H1 (cell line): ENCODE data around the gene GRK5. TPM values are rescaled to one million over a fixed set of nuclear protein-coding genes. Genes with fewer than 3 reads are reported as not detected.

ENCODE experiments used
- CTCF ChIA-PET: fragments of 300-600 bp; sonication (Branson Sonifier 250); formaldehyde crosslinking; loops from one replicate; lab custom pipeline; 2021; ENCODE audit not compliant: partially characterized antibody; lab: Charles Lee
- POLR2A ChIA-PET: fragments of 300-600 bp; sonication (Branson Sonifier 250); formaldehyde crosslinking; loops from one replicate; lab custom pipeline; 2021; ENCODE audit warnings: inconsistent platforms; ENCODE audit not compliant: partially characterized antibody; lab: Charles Lee
- DNase-seq, 2 experiments: peaks; one replicate each; pipeline versions ENCODE4 v3.0.0 to v3.0.0-alpha.2; 2010 to 2022; ENCODE audit warnings: low spot score in 2 of 2, low read depth in 1 of 2, mixed read lengths in 1 of 2
- FAIRE-seq: peaks from 2 replicates; lab custom pipeline; 2011; peaks lifted over from hg19 to GRCh38; lab: Jason Lieb, UNC
- H2AFZ ChIP-seq: 2 replicates; pipeline ENCODE4 v1.8.1; 2012; ENCODE audit warnings: low read length, inconsistent platforms
- H2AK5ac ChIP-seq: 2 replicates; pipeline ENCODE4 v1.6.1; 2013; ENCODE audit warnings: low read depth, low read length
- H2BK120ac ChIP-seq: replicated peaks from 2 replicates; pipeline ENCODE3; 2013; ENCODE audit warnings: low read depth, low read length, inconsistent platforms
- H2BK12ac ChIP-seq: 2 replicates; pipeline ENCODE4 v1.6.1; 2013; ENCODE audit warnings: low read depth, low read length
- H2BK15ac ChIP-seq: 2 replicates; pipeline ENCODE4 v1.6.1; 2013; ENCODE audit warnings: low read length
- H2BK20ac ChIP-seq: 2 replicates; pipeline ENCODE4 v1.6.1; 2013; ENCODE audit warnings: low read length
- H2BK5ac ChIP-seq: 2 replicates; pipeline ENCODE4 v1.6.1; 2013; ENCODE audit warnings: low read depth, low read length
- H3K14ac ChIP-seq: 2 replicates; pipeline ENCODE4 v1.6.1; 2013; ENCODE audit warnings: inconsistent platforms; ENCODE audit not compliant: insufficient read length
- H3K18ac ChIP-seq: 2 replicates; pipeline ENCODE4 v1.6.1; 2013; ENCODE audit warnings: low read length; ENCODE audit errors: extremely low read depth
- H3K23ac ChIP-seq: 2 replicates; pipeline ENCODE4 v1.6.1; 2013; ENCODE audit warnings: inconsistent platforms; ENCODE audit not compliant: insufficient read length
- H3K23me2 ChIP-seq: 2 replicates; pipeline ENCODE4 v1.6.1; 2013; ENCODE audit warnings: low read depth, low read length
- H3K27ac ChIP-seq: 2 replicates; pipeline ENCODE4 v1.6.1; 2011; ENCODE audit warnings: low read depth, low read length, inconsistent platforms
- H3K27me3 ChIP-seq, 4 experiments: replicated peaks in 1 of 4; 1 replicate in 1 of 4; 2 replicates in 3 of 4; pipeline versions ENCODE4 v1.6.1 to v1.8.1; 2011 to 2013; ENCODE audit warnings: low read length in 3 of 4, mild to moderate bottlenecking in 3 of 4, inconsistent platforms in 2 of 4, mixed read lengths in 2 of 4, moderate library complexity in 1 of 4; ENCODE audit not compliant: control insufficient read depth in 3 of 4, insufficient read depth in 3 of 4; ENCODE audit errors: extremely low read depth in 1 of 4
- H3K36me3 ChIP-seq, 4 experiments: 2 replicates each; pipeline versions ENCODE4 v1.6.1 to v1.8.1; 2011 to 2013; ENCODE audit warnings: mild to moderate bottlenecking in 4 of 4, low read length in 3 of 4, moderate library complexity in 2 of 4, control low read depth in 1 of 4, inconsistent platforms in 1 of 4; ENCODE audit not compliant: insufficient read depth in 4 of 4, control insufficient read depth in 2 of 4
- H3K4ac ChIP-seq: replicated peaks from 2 replicates; pipeline ENCODE3; 2013; ENCODE audit warnings: low read length, low read depth, mixed read lengths, inconsistent platforms; ENCODE audit not compliant: insufficient read length
- H3K4me1 ChIP-seq, 4 experiments: replicated peaks in 1 of 4; 1 replicate in 1 of 4; 2 replicates in 3 of 4; pipeline versions ENCODE4 v1.6.1 to v1.8.1; 2011 to 2013; ENCODE audit warnings: low read length in 3 of 4, inconsistent platforms in 2 of 4, mixed read lengths in 1 of 4; ENCODE audit not compliant: insufficient read depth in 4 of 4, control insufficient read depth in 3 of 4
- H3K4me2 ChIP-seq, 2 experiments: 2 replicates each; pipeline versions ENCODE4 v1.6.1 to v1.8.1; 2011 to 2013; ENCODE audit warnings: low read depth in 2 of 2, low read length in 2 of 2, control low read depth in 1 of 2, inconsistent platforms in 1 of 2, mild to moderate bottlenecking in 1 of 2; ENCODE audit not compliant: insufficient read depth in 1 of 2
- H3K4me3 ChIP-seq, 4 experiments: fragments of 200-600, 300-600 bp in 1 of 4; sonication (generic), shearing (Covaris generic), sonication (Bioruptor Twin) in 1 of 4; 2 replicates each; pipeline versions ENCODE4 v1.5.1 to v1.8.1; 2011 to 2016; ENCODE audit warnings: low read length in 4 of 4, low read depth in 3 of 4, control low read depth in 2 of 4, inconsistent platforms in 2 of 4, mild to moderate bottlenecking in 2 of 4, mixed read lengths in 1 of 4, moderate library complexity in 1 of 4; ENCODE audit not compliant: insufficient read depth in 2 of 4; ENCODE audit errors: extremely low read depth in 1 of 4
- H3K56ac ChIP-seq: replicated peaks from 2 replicates; pipeline ENCODE3; 2013; ENCODE audit warnings: low read depth, mild to moderate bottlenecking, mixed read lengths, low read length, inconsistent platforms; ENCODE audit not compliant: insufficient read length
- H3K79me1 ChIP-seq: 2 replicates; pipeline ENCODE4 v1.6.1; 2013; ENCODE audit warnings: low read depth, low read length, control low read depth
- H3K79me2 ChIP-seq, 2 experiments: 2 replicates each; pipeline versions ENCODE4 v1.6.1 to v1.8.1; 2012 to 2013; ENCODE audit warnings: low read length in 2 of 2, mild to moderate bottlenecking in 2 of 2, inconsistent platforms in 1 of 2; ENCODE audit not compliant: insufficient read depth in 2 of 2, control insufficient read depth in 1 of 2
- H3K9ac ChIP-seq, 4 experiments: replicated peaks in 1 of 4; 1 replicate in 1 of 4; 2 replicates in 3 of 4; pipeline versions ENCODE4 v1.6.1 to v1.8.1; 2011 to 2013; ENCODE audit warnings: low read depth in 3 of 4, low read length in 3 of 4, control low read depth in 2 of 4, mild to moderate bottlenecking in 2 of 4, moderate library complexity in 2 of 4, inconsistent platforms in 1 of 4; ENCODE audit errors: extremely low read depth in 1 of 4
- H3K9me3 ChIP-seq, 2 experiments: 2 replicates each; pipeline versions ENCODE4 v1.6.1 to v1.8.1; 2012 to 2013; ENCODE audit warnings: mild to moderate bottlenecking in 2 of 2, moderate library complexity in 2 of 2, control low read depth in 1 of 2, inconsistent platforms in 1 of 2, low read depth in 1 of 2, low read length in 1 of 2, mixed read lengths in 1 of 2; ENCODE audit not compliant: insufficient read depth in 2 of 2
- H4K20me1 ChIP-seq, 2 experiments: replicated peaks in 1 of 2; 2 replicates each; pipeline versions ENCODE3 to v1.8.1; 2011 to 2013; ENCODE audit warnings: inconsistent platforms in 2 of 2, low read length in 2 of 2, mild to moderate bottlenecking in 1 of 2; ENCODE audit not compliant: insufficient read depth in 2 of 2, control insufficient read depth in 1 of 2
- H4K5ac ChIP-seq: 2 replicates; pipeline ENCODE4 v1.6.1; 2013; ENCODE audit warnings: low read length, low read depth, mixed read lengths, inconsistent platforms; ENCODE audit not compliant: insufficient read length
- H4K8ac ChIP-seq: 2 replicates; pipeline ENCODE4 v1.8.0; 2013; ENCODE audit warnings: mild to moderate bottlenecking, moderate library complexity, low read length, inconsistent platforms; ENCODE audit not compliant: insufficient read depth; ENCODE audit errors: extremely low read depth
- H4K91ac ChIP-seq: replicated peaks from 2 replicates; pipeline ENCODE3; 2013; ENCODE audit warnings: low read length, mixed read lengths, inconsistent platforms; ENCODE audit not compliant: insufficient read length
- JUND ChIP-seq: IDR thresholded peaks from 2 replicates; pipeline ENCODE4 v1.6.1; 2011; ENCODE audit warnings: mild to moderate bottlenecking, improper control_type of control experiment, low read length
- SIX5 ChIP-seq: IDR thresholded peaks from 2 replicates; pipeline ENCODE4 v1.6.1; 2011; ENCODE audit warnings: mild to moderate bottlenecking, low read depth, low read length
- SP1 ChIP-seq: IDR thresholded peaks from 2 replicates; pipeline ENCODE4 v1.6.1; 2011; ENCODE audit warnings: low read depth, low read length
- ZNF274 ChIP-seq: IDR thresholded peaks from 2 replicates; pipeline ENCODE4 v1.7.0; 2012; ENCODE audit warnings: low read length, borderline replicate concordance; ENCODE audit errors: extremely low read depth
- WGBS, 2 experiments: shearing (Covaris generic) in 1 of 2; methylation state at CpG; one replicate each; pipeline versions ENCODE4 v1.1.6 to v1.1.7; 2013 to 2015; ENCODE audit warnings: low lambda C conversion rate in 2 of 2, mixed read lengths in 2 of 2, inconsistent platforms in 1 of 2, low coverage in 1 of 2, missing lambda C conversion rate in 1 of 2; ENCODE audit not compliant: insufficient replicate concordance in 2 of 2, insufficient coverage in 1 of 2, insufficient read length in 1 of 2; ENCODE audit errors: extremely low coverage in 1 of 2, missing lambda C conversion rate in 1 of 2; 5-methylcytosine and 5-hydroxymethylcytosine counted together
- polyA plus RNA-seq, 7 experiments: library from polyadenylated mRNA; depleted of rRNA in 3 of 7; stranded (reverse) in 5 of 7; unstranded in 2 of 7; fragments of >200 nt in 5 of 7; fragments of 200-250 nt in 2 of 7; gene quantifications; 1 replicate in 5 of 7; 2 replicates in 1 of 7; 4 replicates in 1 of 7; pipeline versions ENCODE4 v1.2.1 to v1.2.3, GENCODE V29; 2011 to 2013; ENCODE audit warnings: missing spikeins in 2 of 7, mixed read lengths in 2 of 7
- total RNA-seq: library from RNA; stranded (reverse); fragmentation: NEBNext Ultra II Directional; extraction: Animal tissue kit (Norgen Biotek cat#: 25700); gene quantifications from 2 replicates; pipeline ENCODE4 v1.2.1, GENCODE V29; 2021

The GRK5 gene
- total and polyA plus RNA-seq, 2 of the 8 experiments (the other 6 are each of a cell fraction or from before 2014, with no cell fraction given): 0.54 to 2.5 TPM

DNA sequence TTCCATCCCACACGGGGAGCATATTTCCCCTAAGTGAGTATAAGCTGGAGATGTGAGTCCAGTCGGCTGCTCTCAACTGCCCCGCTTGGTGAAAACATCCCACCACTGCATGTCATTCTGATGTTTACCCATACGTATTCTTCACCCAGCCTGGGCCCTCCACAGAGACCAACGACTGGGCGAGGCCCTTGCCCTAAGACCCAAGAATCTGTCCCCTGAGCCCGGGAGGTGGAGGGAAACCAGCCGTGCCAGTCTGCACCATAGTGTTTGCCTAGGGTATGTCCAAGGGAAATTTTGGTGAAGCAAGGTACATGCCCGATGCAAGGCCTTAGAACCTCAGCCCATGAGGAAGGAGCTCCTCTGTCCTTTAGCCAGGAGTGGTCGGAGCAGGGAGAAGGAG, 267.2 kb downstream of the GRK5 start:
- FAIRE-seq: no peak
- 82% methylated on average over 10 of the region's 10 CpGs; no CpG with 5 or more reads in 1 of the 2 experiments for WGBS, 2 experiments
- POLR2A ChIA-PET: no interaction called here

More for the DNA sequence above, 267.2 kb downstream of the GRK5 start:
- Histone ChIP-seq H2AK5ac (no peak overlapping the region), H2BK20ac (no peak overlapping the region), H2BK5ac (no peak overlapping the region), H3K56ac (no peak overlapping the region), H3K27me3 (peaks cover 31 to 59% (median 49%) of the 10 kb centered on the region in 4 experiments), H3K18ac (no peak overlapping the region), H4K8ac (no peak overlapping the region), H2BK12ac (no peak overlapping the region), H3K9ac (no peak overlapping the region), H3K4me3 (no peak overlapping the region), H2AFZ (no peak overlapping the region), H3K79me2 (no peaks in the 10 kb centered on the region), H3K23ac (no peak overlapping the region), H4K5ac (no peak overlapping the region), H4K91ac (no peak overlapping the region), H2BK15ac (no peak overlapping the region), H3K4me2 (no peak overlapping the region), H3K23me2 (no peaks in the 10 kb centered on the region; the same call in 1 of the 2 replicates), H4K20me1 (peaks cover 4 to 5% of the 10 kb centered on the region in 2 experiments), H3K4ac (no peak overlapping the region), H2BK120ac (no peak overlapping the region), H3K27ac (no peak overlapping the region), H3K36me3 (no peaks in the 10 kb centered on the region), H3K9me3 (no peaks in the 10 kb centered on the region), H3K14ac (no peak overlapping the region), H3K4me1 (peaks cover 0 to 6% (median 2%) of the 10 kb centered on the region in 4 experiments; a peak in 3 of 7 replicates), H3K79me1 (no peaks in the 10 kb centered on the region)
- CTCF ChIA-PET: interaction anchor here (0.6 kb wide), 1 partner anchor 14 kb away, joined by 3 read pairs; no protein-coding TSS in a partner anchor
- no peak for DNase-seq
- TF ChIP-seq SIX5 (no peak), SP1 (no peak), JUND (no peak), ZNF274 (no peak)
